SK-N-MC (cell line): ENCODE data around the gene ARSI.

ENCODE experiments used
- EZH2 ChIP-seq: fragments of 200-600 bp; sonication (generic); IDR thresholded peaks from one replicate; pipeline ENCODE4 v1.6.1; 2017; ENCODE audit warnings: antibody characterized with exemption
- FOXP2 ChIP-seq: optimal IDR thresholded peaks from 2 replicates; pipeline ENCODE3; 2011; ENCODE audit warnings: mild to moderate bottlenecking, moderate library complexity; ENCODE audit not compliant: insufficient read depth; ENCODE audit errors: extremely low read length, control extremely low read depth
- POLR2AphosphoS5 ChIP-seq: IDR thresholded peaks from 2 replicates; pipeline ENCODE4 v1.6.1; 2012; ENCODE audit warnings: mild to moderate bottlenecking, low read depth, low read length, borderline replicate concordance

DNA sequence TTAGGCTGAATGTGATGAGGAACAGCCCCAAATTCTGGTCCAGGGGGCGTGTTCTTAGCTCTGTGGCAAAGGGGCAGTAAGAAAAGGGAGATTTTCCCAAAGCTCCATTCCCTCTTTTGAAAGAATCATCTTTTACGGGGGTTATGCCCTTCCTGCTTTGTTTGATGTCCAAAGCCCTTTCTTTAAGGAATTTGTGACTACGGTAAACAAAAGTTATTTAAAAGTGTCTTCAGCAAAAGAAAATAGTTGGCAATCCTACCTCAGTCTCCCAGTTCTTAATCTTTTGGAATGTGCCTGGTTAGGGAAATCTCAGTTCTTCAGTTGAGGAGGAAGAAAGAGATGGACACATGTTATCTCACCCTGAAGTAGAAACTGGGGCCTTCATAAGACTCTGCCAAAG lies 24.4 kb upstream of the ARSI start:
- TF ChIP-seq EZH2: no peak
- no peak for TF ChIP-seq POLR2AphosphoS5
- TF ChIP-seq FOXP2: no peak
